Measurements from ENCODE around the gene CIROP.

The CIROP gene

DNA sequence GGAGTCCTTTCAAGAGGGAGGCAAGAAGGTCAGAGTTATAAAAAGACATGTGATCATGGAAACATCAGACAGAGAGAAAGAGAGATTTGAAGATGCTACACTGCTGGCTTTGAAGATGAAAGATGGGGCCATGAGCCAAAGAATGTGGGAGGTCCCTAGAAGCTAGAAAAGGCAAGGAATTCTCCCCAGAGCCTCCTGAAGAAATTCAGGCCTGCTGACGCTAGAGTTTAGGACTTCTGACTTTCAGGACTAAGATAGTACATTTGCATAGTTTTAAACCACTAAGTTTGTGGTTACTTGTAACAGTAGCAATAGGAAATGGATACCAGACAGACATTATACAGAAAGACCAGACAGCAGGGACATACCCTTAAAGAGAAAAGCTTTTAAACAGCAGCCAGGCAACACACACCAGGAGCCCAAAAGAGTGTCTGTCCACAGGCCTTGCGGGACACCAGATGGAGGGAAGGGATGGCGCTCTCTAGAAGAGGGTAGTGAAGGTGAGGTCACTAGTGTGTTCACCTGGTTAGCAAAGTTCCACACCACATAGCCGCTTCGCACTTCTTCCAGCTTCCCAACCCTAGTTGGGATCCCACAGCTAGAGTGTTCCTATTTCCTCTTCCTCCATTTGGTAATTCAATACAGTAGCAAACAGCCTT lies 43.9 kb upstream of the CIROP start:
- no peak overlapping the region for H3K27ac ChIP-seq (ENCODE audit: low read length)

DNA sequence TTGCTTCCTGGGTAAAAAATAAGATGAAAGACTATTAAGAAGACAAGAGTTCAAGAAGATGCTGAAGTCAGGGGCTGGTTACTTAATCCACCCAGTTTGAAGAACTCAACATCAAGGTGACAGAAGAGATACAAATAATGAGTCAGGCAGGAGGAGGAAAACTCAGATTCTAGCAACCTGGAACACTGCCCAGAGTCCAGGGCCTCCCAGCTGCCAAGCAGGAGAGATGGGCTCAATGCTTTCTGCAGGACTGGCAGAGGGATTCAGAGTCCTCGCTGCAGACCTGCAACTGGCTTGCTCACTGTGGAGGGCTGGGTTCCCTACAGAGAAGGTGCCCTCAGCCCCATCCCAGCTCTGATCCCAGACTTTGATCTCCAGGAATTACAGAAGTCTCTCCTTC lies 42.9 kb upstream of the CIROP start:
- TF ChIP-seq, protein P1, sequence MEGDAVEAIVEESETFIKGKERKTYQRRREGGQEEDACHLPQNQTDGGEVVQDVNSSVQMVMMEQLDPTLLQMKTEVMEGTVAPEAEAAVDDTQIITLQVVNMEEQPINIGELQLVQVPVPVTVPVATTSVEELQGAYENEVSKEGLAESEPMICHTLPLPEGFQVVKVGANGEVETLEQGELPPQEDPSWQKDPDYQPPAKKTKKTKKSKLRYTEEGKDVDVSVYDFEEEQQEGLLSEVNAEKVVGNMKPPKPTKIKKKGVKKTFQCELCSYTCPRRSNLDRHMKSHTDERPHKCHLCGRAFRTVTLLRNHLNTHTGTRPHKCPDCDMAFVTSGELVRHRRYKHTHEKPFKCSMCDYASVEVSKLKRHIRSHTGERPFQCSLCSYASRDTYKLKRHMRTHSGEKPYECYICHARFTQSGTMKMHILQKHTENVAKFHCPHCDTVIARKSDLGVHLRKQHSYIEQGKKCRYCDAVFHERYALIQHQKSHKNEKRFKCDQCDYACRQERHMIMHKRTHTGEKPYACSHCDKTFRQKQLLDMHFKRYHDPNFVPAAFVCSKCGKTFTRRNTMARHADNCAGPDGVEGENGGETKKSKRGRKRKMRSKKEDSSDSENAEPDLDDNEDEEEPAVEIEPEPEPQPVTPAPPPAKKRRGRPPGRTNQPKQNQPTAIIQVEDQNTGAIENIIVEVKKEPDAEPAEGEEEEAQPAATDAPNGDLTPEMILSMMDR (IDR thresholded peaks at IDR 0.05; ENCODE audit: low read depth, low read length): no peak
- no peak for TF ChIP-seq EZH2phosphoT487 (IDR thresholded peaks at IDR 0.05; ENCODE audit: low read depth)
- Histone ChIP-seq H3K4me1 (ENCODE audit: low read length) (no peaks in the 10 kb centered on the region), H3K4me2 (ENCODE audit: low read length) (no peak overlapping the region), H3K27ac (ENCODE audit: low read length) (no peak overlapping the region), H3K9me3 (ENCODE audit: insufficient read depth, low read length) (no peaks in the 10 kb centered on the region), H3K9ac (ENCODE audit: low read length) (no peak overlapping the region), H3K79me2 (ENCODE audit: low read length) (no peaks in the 10 kb centered on the region), H4K20me1 (ENCODE audit: insufficient read depth, low read length) (no peaks in the 10 kb centered on the region), H3K4me3 (ENCODE audit: low read length) (no peak overlapping the region), H3K36me3 (replicated peaks; ENCODE audit: low read depth, low read length) (no peaks in the 10 kb centered on the region), H2AFZ (ENCODE audit: low read depth, low read length) (no peak overlapping the region), H3K27me3 (ENCODE audit: low read depth, low read length) (peaks cover 33% of the 10 kb centered on the region)

More for the DNA sequence above, 43.9 kb upstream of the CIROP start:
- TF ChIP-seq, protein P1 (IDR thresholded peaks at IDR 0.05; ENCODE audit: low read depth, low read length): no peak
- no peak for TF ChIP-seq EZH2phosphoT487 (IDR thresholded peaks at IDR 0.05; ENCODE audit: low read depth)
- no peaks in the 10 kb centered on the region for H3K9me3 ChIP-seq (ENCODE audit: insufficient read depth, low read length)
- H4K20me1 ChIP-seq (ENCODE audit: insufficient read depth, low read length): no peaks in the 10 kb centered on the region
- H3K9ac ChIP-seq (ENCODE audit: low read length): no peak overlapping the region
- no peaks in the 10 kb centered on the region for H3K4me1 ChIP-seq (ENCODE audit: low read length)
- H3K79me2 ChIP-seq (ENCODE audit: low read length): no peaks in the 10 kb centered on the region
- H2AFZ ChIP-seq (ENCODE audit: low read depth, low read length): no peak overlapping the region
- peaks cover 25% of the 10 kb centered on the region; the same call in 1 of the 2 replicates for H3K27me3 ChIP-seq (ENCODE audit: low read depth, low read length)
- no peak overlapping the region for H3K4me2 ChIP-seq (ENCODE audit: low read length)
- H3K4me3 ChIP-seq (ENCODE audit: low read length): no peak overlapping the region
- no peaks in the 10 kb centered on the region for H3K36me3 ChIP-seq (replicated peaks; ENCODE audit: low read depth, low read length)

DNA sequence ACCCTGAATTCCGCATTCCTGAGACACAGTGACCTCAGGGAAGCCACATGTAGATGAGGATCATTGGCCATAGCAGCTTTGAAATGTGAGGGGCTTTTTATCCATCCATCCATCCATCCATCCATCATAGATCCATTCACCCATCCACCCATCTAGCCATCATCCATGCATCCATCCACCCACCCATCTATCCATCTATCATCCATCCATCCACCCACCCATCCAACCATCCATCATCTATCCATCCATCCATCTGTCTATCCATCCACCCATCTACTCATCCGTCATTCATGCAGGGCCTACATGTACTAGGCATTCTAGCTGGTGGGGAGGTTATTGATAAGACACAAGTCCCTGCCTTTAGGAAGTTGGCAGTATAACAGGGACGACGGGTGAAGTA lies 42.2 kb upstream of the CIROP start:
- H3K4me1 ChIP-seq (ENCODE audit: low read length): no peaks in the 10 kb centered on the region
- H3K27me3 ChIP-seq (ENCODE audit: low read depth, low read length): peaks cover 35% of the 10 kb centered on the region
- no peaks in the 10 kb centered on the region for H3K9me3 ChIP-seq (ENCODE audit: insufficient read depth, low read length)
- no peaks in the 10 kb centered on the region for H4K20me1 ChIP-seq (ENCODE audit: insufficient read depth, low read length)
- no peak overlapping the region for H3K4me2 ChIP-seq (ENCODE audit: low read length)
- no peaks in the 10 kb centered on the region for H3K79me2 ChIP-seq (ENCODE audit: low read length)
- no peak overlapping the region for H3K4me3 ChIP-seq (ENCODE audit: low read length)
- H2AFZ ChIP-seq (ENCODE audit: low read depth, low read length): no peak overlapping the region
- no peaks in the 10 kb centered on the region for H3K36me3 ChIP-seq (replicated peaks; ENCODE audit: low read depth, low read length)
- TF ChIP-seq, protein P1 (IDR thresholded peaks at IDR 0.05; ENCODE audit: low read depth, low read length): no peak
- no peak for TF ChIP-seq EZH2phosphoT487 (IDR thresholded peaks at IDR 0.05; ENCODE audit: low read depth)
- no peak overlapping the region for H3K27ac ChIP-seq (ENCODE audit: low read length)
- H3K9ac ChIP-seq (ENCODE audit: low read length): no peak overlapping the region

DNA sequence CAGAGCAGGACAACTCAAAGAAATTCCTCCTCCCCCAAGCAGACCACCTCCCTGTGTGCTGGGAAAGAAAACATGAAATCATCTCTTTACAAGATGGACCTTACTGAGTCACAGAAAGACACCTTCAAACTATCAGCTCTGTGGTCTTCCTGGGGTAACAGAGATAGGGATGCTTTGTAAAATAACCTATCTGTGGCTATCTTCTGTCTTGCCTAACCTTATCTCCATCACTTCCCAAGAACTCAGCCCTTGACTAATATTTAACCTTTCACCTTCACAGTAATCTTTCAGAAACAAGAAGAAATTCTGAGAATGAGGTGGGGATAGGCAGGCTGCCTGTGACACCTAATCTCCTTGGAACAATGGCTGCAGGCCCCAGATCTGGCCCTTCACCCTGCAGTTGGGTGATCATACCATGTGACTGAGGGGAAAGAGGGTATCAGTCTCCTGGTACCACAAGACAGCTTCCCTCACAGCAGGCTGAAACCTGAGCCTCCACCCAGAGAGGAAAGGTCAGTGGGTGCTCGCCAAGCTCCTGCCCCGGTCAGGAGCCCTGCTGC lies 41.6 kb upstream of the CIROP start:
- H3K27me3 ChIP-seq (ENCODE audit: low read depth, low read length): peaks cover 35% of the 10 kb centered on the region
- H3K4me3 ChIP-seq (ENCODE audit: low read length): no peak overlapping the region
- no peak overlapping the region for H3K27ac ChIP-seq (ENCODE audit: low read length)
- no peaks in the 10 kb centered on the region for H3K79me2 ChIP-seq (ENCODE audit: low read length)
- H3K36me3 ChIP-seq (replicated peaks; ENCODE audit: low read depth, low read length): no peaks in the 10 kb centered on the region
- no peak overlapping the region for H3K4me2 ChIP-seq (ENCODE audit: low read length)
- TF ChIP-seq, protein P1 (IDR thresholded peaks at IDR 0.05; ENCODE audit: low read depth, low read length): no peak
- TF ChIP-seq EZH2phosphoT487 (IDR thresholded peaks at IDR 0.05; ENCODE audit: low read depth): no peak
- H3K4me1 ChIP-seq (ENCODE audit: low read length): no peaks in the 10 kb centered on the region
- no peaks in the 10 kb centered on the region for H3K9me3 ChIP-seq (ENCODE audit: insufficient read depth, low read length)
- no peak overlapping the region for H3K9ac ChIP-seq (ENCODE audit: low read length)
- no peaks in the 10 kb centered on the region for H4K20me1 ChIP-seq (ENCODE audit: insufficient read depth, low read length)
- H2AFZ ChIP-seq (ENCODE audit: low read depth, low read length): no peak overlapping the region

All from OCI-LY3 (cell line).